ENCODE results near the gene CHRM1.

The CHRM1 gene

DNA sequence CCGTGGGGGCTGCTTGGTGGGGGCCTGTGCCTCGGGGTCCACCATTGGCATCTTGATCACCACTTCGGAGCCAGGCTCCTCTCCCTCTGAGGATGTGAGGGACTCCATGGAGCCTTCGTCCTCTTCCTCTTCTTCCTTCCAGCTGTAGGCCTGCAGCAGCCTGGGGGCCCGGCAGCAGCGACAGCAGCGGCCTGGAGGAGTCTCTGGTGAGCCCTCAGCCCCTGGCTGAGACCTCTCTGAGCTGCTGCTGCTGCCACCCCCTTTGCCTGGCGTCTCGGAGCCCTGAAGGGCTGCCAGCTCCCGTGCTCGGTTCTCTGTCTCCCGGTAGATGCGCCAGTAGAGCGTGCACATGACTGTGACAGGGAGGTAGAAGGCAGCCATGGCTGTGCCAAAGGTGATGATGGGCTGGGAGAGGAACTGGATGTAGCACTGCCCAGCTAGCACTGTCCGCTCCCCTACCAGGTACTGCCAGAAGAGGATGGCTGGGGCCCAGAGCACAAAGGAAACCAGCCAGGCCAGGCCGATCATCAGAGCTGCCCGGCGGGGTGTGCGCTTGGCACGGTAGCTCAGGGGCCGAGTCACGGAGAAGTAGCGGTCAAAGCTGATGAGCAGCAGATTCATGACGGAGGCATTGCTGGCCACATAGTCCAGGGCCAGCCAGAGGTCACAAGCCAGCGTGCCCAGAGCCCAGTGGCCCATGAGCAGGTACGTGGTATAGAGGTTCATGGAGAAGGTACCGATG, 10.9 kb downstream of the CHRM1 start:
- no peak for DNase-seq
- peaks cover 36% of the 10 kb centered on the region for H3K4me1 ChIP-seq
- H3K27me3 ChIP-seq: no peaks in the 10 kb centered on the region
- H3K9me3 ChIP-seq: no peaks in the 10 kb centered on the region
- H3K36me3 ChIP-seq: peaks cover 13% of the 10 kb centered on the region
- no peak overlapping the region for H3K4me3 ChIP-seq (ENCODE audit: low read depth, low read length)
- no peak for TF ChIP-seq CTCF (IDR thresholded peaks at IDR 0.05; ENCODE audit: low read depth, low read length)

DNA sequence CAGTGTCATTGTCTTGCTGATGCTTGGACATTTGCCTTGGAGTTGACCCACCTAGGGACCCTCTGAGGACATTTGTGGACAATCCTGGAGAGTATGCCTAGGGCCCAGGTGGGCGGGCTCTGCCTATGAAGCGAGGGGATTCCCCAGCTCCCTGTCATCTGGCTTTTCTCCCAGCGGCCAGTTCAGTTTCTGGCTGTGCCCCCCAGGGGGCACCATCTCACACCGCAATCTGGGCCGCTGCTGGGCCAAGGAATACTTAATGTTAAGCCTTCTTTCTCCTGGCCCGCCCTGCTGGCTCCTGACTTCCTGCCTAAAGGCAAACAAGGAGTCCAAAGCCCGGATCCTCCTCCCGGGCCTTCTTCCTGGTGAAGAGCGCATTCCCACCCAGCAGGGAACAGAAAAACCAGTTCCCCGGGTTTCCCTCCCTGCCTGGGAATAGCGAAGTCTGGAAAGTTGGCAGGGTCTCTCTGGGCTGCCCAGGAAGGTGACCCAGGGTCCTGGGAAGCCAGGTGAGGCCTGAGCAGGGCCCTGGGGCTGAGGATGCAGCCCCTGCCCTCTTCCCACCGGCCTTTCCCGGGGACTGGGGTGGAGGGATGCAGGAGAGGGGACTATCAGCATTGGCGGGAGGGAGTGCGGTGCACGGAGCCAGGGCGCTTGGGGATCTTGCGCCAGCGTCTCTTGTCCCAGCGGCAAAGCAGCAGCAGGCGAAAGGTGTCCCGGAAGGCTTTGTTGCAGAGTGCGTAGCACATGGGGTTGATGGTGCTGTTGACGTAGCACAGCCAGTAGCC, 11.9 kb downstream of the CHRM1 start:
- Histone ChIP-seq H3K27me3 (no peaks in the 10 kb centered on the region), H3K36me3 (peaks cover 13% of the 10 kb centered on the region), H3K9me3 (no peaks in the 10 kb centered on the region), H3K4me3 (ENCODE audit: low read depth, low read length) (no peak overlapping the region), H3K4me1 (peaks cover 36% of the 10 kb centered on the region)
- peak; percentile 73 for DNase-seq
- TF ChIP-seq CTCF (IDR thresholded peaks at IDR 0.05; ENCODE audit: low read depth, low read length): peak; percentile 79

GRCh38 chr11:62908468-62909072, 12.6 kb downstream of the CHRM1 start:
- H3K4me1 ChIP-seq: peaks cover 36% of the 10 kb centered on the region
- H3K27me3 ChIP-seq: no peaks in the 10 kb centered on the region
- H3K9me3 ChIP-seq: no peaks in the 10 kb centered on the region
- H3K36me3 ChIP-seq: peaks cover 13% of the 10 kb centered on the region
- no peak overlapping the region for H3K4me3 ChIP-seq (ENCODE audit: low read depth, low read length)
- no peak for TF ChIP-seq CTCF (IDR thresholded peaks at IDR 0.05; ENCODE audit: low read depth, low read length)
- DNase-seq: peak; percentile 59

DNA sequence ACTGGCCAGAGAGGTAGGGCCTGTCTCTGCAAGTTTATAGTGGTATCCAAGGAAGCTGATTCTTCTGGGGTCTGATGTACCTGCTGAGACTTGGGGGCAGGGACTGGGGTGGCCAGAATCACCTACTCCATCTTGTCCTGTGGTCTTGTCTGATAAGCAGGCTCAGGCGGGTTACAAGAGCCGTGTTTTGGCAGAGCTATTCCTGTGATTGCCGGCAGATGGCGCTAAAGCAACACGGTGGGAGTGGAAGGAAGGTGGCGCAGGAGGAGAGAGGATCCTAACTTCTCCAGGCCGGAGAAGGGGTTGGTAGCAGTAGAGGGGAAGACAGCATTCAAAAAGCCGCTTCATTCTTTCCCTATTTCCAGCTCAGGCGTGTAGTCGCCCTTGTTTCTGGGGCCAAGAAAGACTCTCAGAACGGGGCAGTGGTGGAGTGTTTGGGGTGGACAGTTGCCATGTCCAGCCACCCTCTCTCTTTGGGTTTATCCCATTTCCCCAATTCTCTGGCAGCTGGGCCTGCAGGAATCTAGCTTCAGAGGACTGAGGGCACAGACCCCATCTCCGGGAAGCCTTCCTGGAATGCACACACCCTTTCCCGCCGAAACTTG, 15.1 kb downstream of the CHRM1 start:
- peak; percentile 93 for TF ChIP-seq CTCF (IDR thresholded peaks at IDR 0.05; ENCODE audit: low read depth, low read length)
- DNase-seq: peak; percentile 67
- Histone ChIP-seq H3K9me3 (no peaks in the 10 kb centered on the region), H3K36me3 (peaks cover 13% of the 10 kb centered on the region), H3K4me1 (peaks cover 28% of the 10 kb centered on the region), H3K27me3 (no peaks in the 10 kb centered on the region), H3K4me3 (ENCODE audit: low read depth, low read length) (no peak overlapping the region)

- Histone ChIP-seq H3K36me3 (peaks cover 9% of the 10 kb centered on the region), H3K27me3 (no peaks in the 10 kb centered on the region), H3K9me3 (no peaks in the 10 kb centered on the region), H3K4me1 (peaks cover 21% of the 10 kb centered on the region), H3K4me3 (ENCODE audit: low read depth, low read length) (no peak overlapping the region)
- DNase-seq: no peak
- TF ChIP-seq CTCF (IDR thresholded peaks at IDR 0.05; ENCODE audit: low read depth, low read length): no peak
Observed at GRCh38 chr11:62905296-62905695, 15.9 kb downstream of the CHRM1 start.

All from BE2C (cell line).